ENCODE measurements around the gene EDEM1. TPM values are rescaled to one million over a fixed set of nuclear protein-coding genes. Genes with fewer than 3 reads are reported as not detected.
A peak's percentile ranks its signal among the peaks of the same experiment; 100 is the strongest.

The EDEM1 gene
- total RNA-seq, 2 donors from 2014 or later, result 8.1 to 11.2 TPM

GRCh38 chr3:5194341-5194740 lies 6.8 kb downstream of the EDEM1 start:
- Histone ChIP-seq H3K9me3 (no peaks in the 10 kb centered on the region), H3K36me3 (peaks cover 9% of the 10 kb centered on the region), H3K4me1 (peaks cover 0 to 31% of the 10 kb centered on the region in 2 donors), H3K27me3 (no peaks in the 10 kb centered on the region), H3K27ac (peak overlapping the region in 1 of 2 donors; percentile 37), H3K4me3 (no peak overlapping the region)
- no peak for TF ChIP-seq CTCF (IDR thresholded peaks at IDR 0.05)
- no peak for DNase-seq (ENCODE audit: low spot score)

GRCh38 chr3:5194801-5195509 lies 7.4 kb downstream of the EDEM1 start:
- peak overlapping the region in 1 of 2 donors; percentile 37 for H3K27ac ChIP-seq
- no peak for DNase-seq (ENCODE audit: low spot score)
- no peak overlapping the region for H3K4me3 ChIP-seq
- H3K27me3 ChIP-seq, result no peaks in the 10 kb centered on the region
- no peaks in the 10 kb centered on the region for H3K9me3 ChIP-seq
- H3K4me1 ChIP-seq, result peaks cover 0 to 25% of the 10 kb centered on the region in 2 donors
- no peak for TF ChIP-seq CTCF (IDR thresholded peaks at IDR 0.05)
- H3K36me3 ChIP-seq, result peaks cover 15% of the 10 kb centered on the region

- Histone ChIP-seq H3K36me3 (peaks cover 22% of the 10 kb centered on the region), H3K27me3 (no peaks in the 10 kb centered on the region), H3K27ac (no peak overlapping the region), H3K4me3 (no peak overlapping the region), H3K4me1 (peaks cover 0 to 20% of the 10 kb centered on the region in 2 donors), H3K9me3 (no peaks in the 10 kb centered on the region)
- DNase-seq (ENCODE audit: low spot score), result no peak
- TF ChIP-seq CTCF (IDR thresholded peaks at IDR 0.05), result no peak
These were observed 8.1 kb downstream of the EDEM1 start for GRCh38 chr3:5195605-5196004.

GRCh38 chr3:5197022-5197421 lies 9.5 kb downstream of the EDEM1 start:
- peaks cover 34% of the 10 kb centered on the region for H3K36me3 ChIP-seq
- no peak for TF ChIP-seq CTCF (IDR thresholded peaks at IDR 0.05)
- peaks cover 0 to 17% of the 10 kb centered on the region in 2 donors for H3K4me1 ChIP-seq

GRCh38 chr3:5197470-5198312 lies 10.2 kb downstream of the EDEM1 start:
- no peaks in the 10 kb centered on the region for H3K27me3 ChIP-seq
- H3K36me3 ChIP-seq, result peaks cover 41% of the 10 kb centered on the region
- H3K4me3 ChIP-seq, result no peak overlapping the region
- no peak overlapping the region for H3K27ac ChIP-seq
- H3K9me3 ChIP-seq, result no peaks in the 10 kb centered on the region
- no peak for DNase-seq (ENCODE audit: low spot score)
- no peak for TF ChIP-seq CTCF (IDR thresholded peaks at IDR 0.05)
- H3K4me1 ChIP-seq, result peaks cover 0 to 17% of the 10 kb centered on the region in 2 donors

More at GRCh38 chr3:5197022-5197421, 9.5 kb downstream of the EDEM1 start:
- Histone ChIP-seq H3K9me3 (no peaks in the 10 kb centered on the region), H3K4me3 (no peak overlapping the region), H3K27ac (no peak overlapping the region), H3K27me3 (no peaks in the 10 kb centered on the region)
- DNase-seq (ENCODE audit: low spot score), result no peak

All from right atrium auricular region (tissue), 2 donors.